IMR-90 (cell line): Measurements from ENCODE around the gene MIEF2. TPM values are rescaled to one million over a fixed set of nuclear protein-coding genes. Genes with fewer than 3 reads are reported as not detected.

ENCODE experiments used
- ATAC-seq: fragments of 200-7000 bp; cut with Tn5 transposase; 2 replicates; pipeline ENCODE4 v1.9.1; 2020; ENCODE audit warnings: low read depth, mild to moderate bottlenecking, moderate library complexity
- BruUV-seq: library from RNA; stranded (reverse); fragments of 400-500 nt; replicated peaks from 2 replicates; lab custom pipeline; 2021; lab: Mats Ljungman, UMichigan
- CTCF ChIA-PET: fragments of 300-600 bp; formaldehyde crosslinking; extraction: SDS; loops from one replicate; lab custom pipeline; 2021; ENCODE audit warnings: antibody characterized with exemption; lab: Yijun Ruan, JAX
- POLR2A ChIA-PET: fragments of 300-600 bp; sonication (Branson Sonifier 250); formaldehyde crosslinking; loops from one replicate; lab custom pipeline; 2022; ENCODE audit warnings: antibody characterized with exemption; ENCODE audit not compliant: unreplicated experiment; lab: Charles Lee
- DNase-seq: peaks from one replicate; pipeline ENCODE4 v3.0.0; 2013
- H2AFZ ChIP-seq: replicated peaks from 2 replicates; pipeline ENCODE3; 2013; ENCODE audit warnings: low read length, mild to moderate bottlenecking; ENCODE audit not compliant: poor library complexity
- H2AK5ac ChIP-seq: 2 replicates; pipeline ENCODE4 v1.6.1; 2013; ENCODE audit warnings: low read depth, low read length, inconsistent platforms
- H2AK9ac ChIP-seq: replicated peaks from 2 replicates; pipeline ENCODE3; 2013; ENCODE audit warnings: mild to moderate bottlenecking, low read depth, low read length, moderate library complexity; ENCODE audit not compliant: poor library complexity
- H2BK120ac ChIP-seq: 2 replicates; pipeline ENCODE4 v1.6.1; 2013; ENCODE audit warnings: low read depth, low read length, inconsistent platforms
- H2BK15ac ChIP-seq: 3 replicates; pipeline ENCODE4 v1.6.1; 2013; ENCODE audit warnings: low read depth, low read length, inconsistent platforms
- H2BK20ac ChIP-seq: 2 replicates; pipeline ENCODE4 v1.6.1; 2013; ENCODE audit warnings: low read depth, mild to moderate bottlenecking, inconsistent platforms, low read length, moderate library complexity
- H2BK5ac ChIP-seq: 2 replicates; pipeline ENCODE4 v1.6.1; 2013; ENCODE audit warnings: mild to moderate bottlenecking, low read depth, low read length, inconsistent platforms; ENCODE audit not compliant: poor library complexity, severe bottlenecking
- H3K14ac ChIP-seq: replicated peaks from 2 replicates; pipeline ENCODE4 v1.6.1; 2013; ENCODE audit warnings: low read depth, low read length, inconsistent platforms
- H3K18ac ChIP-seq: 2 replicates; pipeline ENCODE4 v1.6.1; 2013; ENCODE audit warnings: low read depth, low read length, control low read depth
- H3K23ac ChIP-seq: 2 replicates; pipeline ENCODE4 v1.6.1; 2013; ENCODE audit warnings: low read depth, low read length, inconsistent platforms
- H3K27ac ChIP-seq: 2 replicates; pipeline ENCODE4 v1.5.1; 2013; ENCODE audit warnings: mild to moderate bottlenecking, control low read depth, low read length; ENCODE audit not compliant: insufficient read depth
- H3K27me3 ChIP-seq: 2 replicates; pipeline ENCODE4 v1.6.1; 2013; ENCODE audit warnings: low read length; ENCODE audit not compliant: control insufficient read depth, insufficient read depth
- H3K36me3 ChIP-seq: 2 replicates; pipeline ENCODE4 v1.6.1; 2013; ENCODE audit warnings: low read length, mixed read lengths; ENCODE audit not compliant: control insufficient read depth, insufficient read depth
- H3K4ac ChIP-seq: 2 replicates; pipeline ENCODE4 v1.6.1; 2013; ENCODE audit warnings: low read depth, low read length, inconsistent platforms
- H3K4me1 ChIP-seq: 2 replicates; pipeline ENCODE4 v1.6.1; 2013; ENCODE audit warnings: low read length, mixed read lengths; ENCODE audit not compliant: control insufficient read depth, insufficient read depth
- H3K4me2 ChIP-seq: 2 replicates; pipeline ENCODE4 v1.6.1; 2013; ENCODE audit warnings: low read depth, mild to moderate bottlenecking, control low read depth, low read length, moderate library complexity
- H3K4me3 ChIP-seq: 2 replicates; pipeline ENCODE4 v1.5.1; 2013; ENCODE audit warnings: low read depth, mild to moderate bottlenecking, control low read depth, low read length, moderate library complexity; ENCODE audit not compliant: insufficient read depth
- H3K56ac ChIP-seq: 2 replicates; pipeline ENCODE4 v1.6.1; 2013; ENCODE audit warnings: low read length, inconsistent platforms; ENCODE audit not compliant: insufficient read depth; ENCODE audit errors: extremely low read depth
- H3K79me1 ChIP-seq, 2 experiments: 2 replicates each; pipeline ENCODE4 v1.6.1; 2013; ENCODE audit warnings: low read length in 2 of 2, inconsistent platforms in 1 of 2, low read depth in 1 of 2
- H3K9ac ChIP-seq: 2 replicates; pipeline ENCODE4 v1.6.1; 2013; ENCODE audit warnings: low read depth, low read length, control low read depth
- H3K9me1 ChIP-seq: 2 replicates; pipeline ENCODE4 v1.6.1; 2013; ENCODE audit warnings: low read length, inconsistent platforms; ENCODE audit not compliant: insufficient read depth
- H3K9me3 ChIP-seq: 2 replicates; pipeline ENCODE4 v1.6.1; 2013; ENCODE audit warnings: low read length; ENCODE audit not compliant: control insufficient read depth, insufficient read depth
- H4K20me1 ChIP-seq: 2 replicates; pipeline ENCODE4 v1.6.1; 2013; ENCODE audit warnings: low read length, inconsistent platforms; ENCODE audit not compliant: insufficient read depth
- H4K5ac ChIP-seq: 2 replicates; pipeline ENCODE4 v1.6.1; 2013; ENCODE audit warnings: mild to moderate bottlenecking, low read depth, low read length, control low read depth
- H4K8ac ChIP-seq, 2 experiments: 2 replicates each; pipeline ENCODE4 v1.6.1; 2013; ENCODE audit warnings: low read depth in 2 of 2, low read length in 2 of 2, control low read depth in 1 of 2, inconsistent platforms in 1 of 2
- H4K91ac ChIP-seq: 2 replicates; pipeline ENCODE4 v1.6.1; 2013; ENCODE audit warnings: low read depth, low read length, inconsistent platforms; ENCODE audit not compliant: insufficient read depth
- BHLHE40 ChIP-seq: fragments of 150-350 bp; IDR thresholded peaks from 2 replicates; pipeline ENCODE4 v1.6.1; 2016; ENCODE audit warnings: mild to moderate bottlenecking, low read depth, low read length
- CHD1 ChIP-seq: IDR thresholded peaks from 2 replicates; pipeline ENCODE4 v1.6.1; 2012; ENCODE audit warnings: low read depth, low read length, improper control_type of control experiment
- FOS ChIP-seq: fragments of 150-350 bp; IDR thresholded peaks from 2 replicates; pipeline ENCODE4 v1.6.1; 2016; ENCODE audit warnings: low read depth, low read length
- MAFK ChIP-seq: IDR thresholded peaks from 2 replicates; pipeline ENCODE4 v1.6.1; 2012; ENCODE audit warnings: low read depth, low read length, improper control_type of control experiment
- MAZ ChIP-seq: IDR thresholded peaks from 2 replicates; pipeline ENCODE4 v1.6.1; 2012; ENCODE audit warnings: low read depth, mild to moderate bottlenecking, low read length, improper control_type of control experiment, moderate library complexity, borderline replicate concordance
- MXI1 ChIP-seq: IDR thresholded peaks from 2 replicates; pipeline ENCODE4 v1.6.1; 2012; ENCODE audit warnings: low read depth, mild to moderate bottlenecking, low read length, moderate library complexity, borderline replicate concordance
- NFE2L2 ChIP-seq: fragments of 150-350 bp; IDR thresholded peaks from 2 replicates; pipeline ENCODE4 v1.6.1; 2016; ENCODE audit warnings: low read depth, mild to moderate bottlenecking, low read length
- RAD21 ChIP-seq: IDR thresholded peaks from 2 replicates; pipeline ENCODE4 v1.6.1; 2012; ENCODE audit warnings: low read length, improper control_type of control experiment
- RCOR1 ChIP-seq: IDR thresholded peaks from 2 replicates; pipeline ENCODE4 v1.6.1; 2012; ENCODE audit warnings: mild to moderate bottlenecking, low read length, improper control_type of control experiment; ENCODE audit not compliant: insufficient replicate concordance
- RFX5 ChIP-seq: IDR thresholded peaks from 2 replicates; pipeline ENCODE4 v1.8.0; 2012; ENCODE audit warnings: low read depth, mild to moderate bottlenecking, low read length, moderate library complexity
- SMC3 ChIP-seq: fragments of 150-350 bp; IDR thresholded peaks from 2 replicates; pipeline ENCODE4 v1.6.1; 2016; ENCODE audit warnings: low read depth, mild to moderate bottlenecking, antibody characterized with exemption, low read length, moderate library complexity
- WGBS, 2 experiments: methylation state at CpG; one replicate each; pipeline versions ENCODE4 v1.1.5 to v1.1.7; 2013; ENCODE audit warnings: missing lambda C conversion rate in 2 of 2; ENCODE audit not compliant: insufficient read length in 1 of 2; ENCODE audit errors: extremely low coverage in 2 of 2; 5-methylcytosine and 5-hydroxymethylcytosine counted together
- dilution Hi-C: fragments of 300-500 bp; cut with HindIII; formaldehyde crosslinking; loops from one replicate; pipeline ENCODE4 v1.14.3; 2018; ENCODE audit warnings: low sequenced_read_pairs; ENCODE audit not compliant: unreplicated experiment
- in situ Hi-C: fragments of 300-500 bp; cut with MboI; formaldehyde crosslinking; loops from 3 replicates; pipeline ENCODE4 v1.14.3; 2019; ENCODE audit warnings: low sequenced_read_pairs, inconsistent platforms, mixed read lengths
- intact Hi-C: fragments of 100-400 bp; cut with micrococcal nuclease; formaldehyde crosslinking; loops from 2 replicates; pipeline ENCODE4 v1.10.0; 2022
- polyA plus RNA-seq, 3 experiments: library from polyadenylated mRNA; depleted of rRNA; stranded (reverse); fragments of >200 nt; gene quantifications; 2 replicates each; pipeline ENCODE4 v1.2.3, GENCODE V29; 2012; ENCODE audit warnings: low replicate concordance in 1 of 3
- total RNA-seq: library from RNA; depleted of rRNA; stranded (reverse); fragments of >200 nt; gene quantifications from 2 replicates; pipeline ENCODE4 v1.2.3, GENCODE V29; 2012
- TF ChIP-seq, protein P1 (sequence below): fragments of 150-350 bp; IDR thresholded peaks from 2 replicates; pipeline ENCODE4 v1.6.1; 2016; ENCODE audit warnings: low read depth, mild to moderate bottlenecking, low read length, moderate library complexity, borderline replicate concordance
- TF ChIP-seq, protein P2 (sequence below): fragments of 150-350 bp; IDR thresholded peaks from 2 replicates; pipeline ENCODE4 v1.6.1; 2017; ENCODE audit warnings: mild to moderate bottlenecking, antibody characterized with exemption, low read length, low read depth

MIEF2 gene
- total and polyA plus RNA-seq, 2 of the 4 experiments (the other 2 are of a cell fraction) = 9.1 to 26.6 TPM

DNA sequence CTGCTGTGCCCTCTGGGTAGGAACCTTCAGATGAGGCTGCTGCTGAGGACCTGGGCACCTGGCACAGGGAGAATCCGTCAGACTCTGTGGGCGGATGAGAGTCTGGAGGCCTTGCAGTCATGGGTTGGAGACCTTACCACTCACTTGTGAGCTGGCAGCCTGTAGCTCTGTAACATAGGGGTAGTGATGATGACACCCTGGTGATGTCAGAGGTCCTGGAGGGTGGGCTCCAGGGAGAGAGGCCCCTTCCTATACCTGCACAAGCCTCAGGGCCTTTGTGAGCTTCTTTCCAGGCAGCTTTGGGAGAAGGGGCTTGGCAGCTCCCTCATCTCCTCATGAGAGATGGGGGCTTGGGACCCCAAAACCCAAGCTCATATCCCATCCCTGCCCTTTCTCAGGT lies 1.6 kb downstream of the MIEF2 start:
- Histone ChIP-seq H4K20me1 (peaks cover 10% of the 10 kb centered on the region), H2AK9ac (peak overlapping the region; percentile 95), H3K79me1 (peaks cover 13 to 61% of the 10 kb centered on the region in 2 experiments), H3K27me3 (no peaks in the 10 kb centered on the region), H3K4me1 (peaks cover 19% of the 10 kb centered on the region), H3K9me1 (peaks cover 15% of the 10 kb centered on the region; the same call in 1 of the 2 replicates), H3K23ac (0 out of 2 replicates have a peak overlapping the region, but pooled peaks have one; percentile 33), H4K91ac (no peak overlapping the region), H3K27ac (no peak overlapping the region), H3K4me3 (no peak overlapping the region), H3K9me3 (no peaks in the 10 kb centered on the region), H2BK20ac (no peak overlapping the region), H2BK15ac (no peak overlapping the region), H3K14ac (no peak overlapping the region), H3K56ac (no peak overlapping the region), H2BK5ac (no peak overlapping the region), H2AK5ac (peak overlapping the region; percentile 43; the same call in 1 of the 2 replicates), H3K18ac (no peak overlapping the region), H3K4me2 (no peak overlapping the region), H3K9ac (no peak overlapping the region), H3K4ac (no peak overlapping the region), H2BK120ac (no peak overlapping the region), H4K5ac (no peak overlapping the region), H3K36me3 (peaks cover 26% of the 10 kb centered on the region), H2AFZ (no peak overlapping the region), H4K8ac (no peak overlapping the region)
- DNase-seq (no peak), ATAC-seq (no peak)
- intact Hi-C loops = no loop called here
- in situ Hi-C loops = no loop called here
- TF ChIP-seq FOS (no peak), MAFK (no peak), MXI1 (no peak), CHD1 (no peak), MAZ (no peak), SMC3 (no peak), BHLHE40 (no peak), RCOR1 (no peak), NFE2L2 (no peak), RFX5 (no peak), RAD21 (no peak)
- TF ChIP-seq, protein P1, sequence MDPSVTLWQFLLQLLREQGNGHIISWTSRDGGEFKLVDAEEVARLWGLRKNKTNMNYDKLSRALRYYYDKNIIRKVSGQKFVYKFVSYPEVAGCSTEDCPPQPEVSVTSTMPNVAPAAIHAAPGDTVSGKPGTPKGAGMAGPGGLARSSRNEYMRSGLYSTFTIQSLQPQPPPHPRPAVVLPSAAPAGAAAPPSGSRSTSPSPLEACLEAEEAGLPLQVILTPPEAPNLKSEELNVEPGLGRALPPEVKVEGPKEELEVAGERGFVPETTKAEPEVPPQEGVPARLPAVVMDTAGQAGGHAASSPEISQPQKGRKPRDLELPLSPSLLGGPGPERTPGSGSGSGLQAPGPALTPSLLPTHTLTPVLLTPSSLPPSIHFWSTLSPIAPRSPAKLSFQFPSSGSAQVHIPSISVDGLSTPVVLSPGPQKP = no peak
- TF ChIP-seq, protein P2, sequence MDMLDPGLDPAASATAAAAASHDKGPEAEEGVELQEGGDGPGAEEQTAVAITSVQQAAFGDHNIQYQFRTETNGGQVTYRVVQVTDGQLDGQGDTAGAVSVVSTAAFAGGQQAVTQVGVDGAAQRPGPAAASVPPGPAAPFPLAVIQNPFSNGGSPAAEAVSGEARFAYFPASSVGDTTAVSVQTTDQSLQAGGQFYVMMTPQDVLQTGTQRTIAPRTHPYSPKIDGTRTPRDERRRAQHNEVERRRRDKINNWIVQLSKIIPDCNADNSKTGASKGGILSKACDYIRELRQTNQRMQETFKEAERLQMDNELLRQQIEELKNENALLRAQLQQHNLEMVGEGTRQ = no peak
- no TSS peak for BruUV-seq
- 40% methylated on average over 1 of the region's 2 CpGs; no CpG with 5 or more reads in 1 of the 2 experiments for WGBS, 2 experiments
- dilution Hi-C loops = no loop called here
- CTCF ChIA-PET = interaction anchor here (0.5 kb wide), 1 partner anchor 424 kb away, joined by 3 read pairs; no protein-coding TSS in a partner anchor
- POLR2A ChIA-PET = no interaction called here
